Epithelial cell of esophagus (primary cell): ENCODE measurements around the gene DUSP16.

Experiments used
- DNase-seq: peaks from one replicate; pipeline ENCODE4 v3.0.0; 2010; ENCODE audit warnings: low read depth
- H3K4me3 ChIP-seq: 2 replicates; pipeline ENCODE4 v1.5.1; 2011; ENCODE audit warnings: mild to moderate bottlenecking, low read length, control low read depth
- CTCF ChIP-seq: IDR thresholded peaks from 2 replicates; pipeline ENCODE4 v1.5.1; 2011; ENCODE audit warnings: low read depth, mild to moderate bottlenecking, low read length, control low read depth, inconsistent platforms; ENCODE audit not compliant: insufficient read depth; ENCODE audit errors: missing control alignments

Gene DUSP16

GRCh38 chr12:12562585-12563261 lies at the start of gene DUSP16:
Gene DUSP16, minus strand, starts transcription at chr12:12562863. Its CDS starts 41,765 bp downstream, at chr12:12521098.
- DNase-seq, result peak; percentile 96
- no peak for TF ChIP-seq CTCF
- H3K4me3 ChIP-seq, result peak within 1 kb of the TSS; percentile 68

GRCh38 chr12:12612358-12612757 lies 49.7 kb upstream of the DUSP16 start:
- TF ChIP-seq CTCF, result no peak
- DNase-seq, result peak; percentile 59
- peak overlapping the region; percentile 66 for H3K4me3 ChIP-seq

GRCh38 chr12:12611512-12612306 lies 49.0 kb upstream of the DUSP16 start, which contains the start of gene CREBL2:
Gene CREBL2, plus strand, starts transcription at chr12:12611876. Its CDS starts 297 bp downstream, at chr12:12612173.
- TF ChIP-seq CTCF, result no peak
- H3K4me3 ChIP-seq, result peak within 1 kb of the TSS; percentile 66
- DNase-seq, result peak; percentile 91

- no peak for TF ChIP-seq CTCF
- DNase-seq, result no peak
- no peak overlapping the region for H3K4me3 ChIP-seq
Measured at GRCh38 chr12:12610711-12611110, 48.0 kb upstream of the DUSP16 start.

GRCh38 chr12:12609692-12610091 lies 47.0 kb upstream of the DUSP16 start:
- TF ChIP-seq CTCF, result no peak

GRCh38 chr12:12608557-12608957 lies 45.9 kb upstream of the DUSP16 start:
- no peak overlapping the region for H3K4me3 ChIP-seq
- peak; percentile 63 for DNase-seq
- TF ChIP-seq CTCF, result peak; percentile 52

More at GRCh38 chr12:12609692-12610091, 47.0 kb upstream of the DUSP16 start:
- DNase-seq, result no peak
- no peak overlapping the region for H3K4me3 ChIP-seq
